ENCODE measurements around the gene COX6B2.

Gene COX6B2

DNA sequence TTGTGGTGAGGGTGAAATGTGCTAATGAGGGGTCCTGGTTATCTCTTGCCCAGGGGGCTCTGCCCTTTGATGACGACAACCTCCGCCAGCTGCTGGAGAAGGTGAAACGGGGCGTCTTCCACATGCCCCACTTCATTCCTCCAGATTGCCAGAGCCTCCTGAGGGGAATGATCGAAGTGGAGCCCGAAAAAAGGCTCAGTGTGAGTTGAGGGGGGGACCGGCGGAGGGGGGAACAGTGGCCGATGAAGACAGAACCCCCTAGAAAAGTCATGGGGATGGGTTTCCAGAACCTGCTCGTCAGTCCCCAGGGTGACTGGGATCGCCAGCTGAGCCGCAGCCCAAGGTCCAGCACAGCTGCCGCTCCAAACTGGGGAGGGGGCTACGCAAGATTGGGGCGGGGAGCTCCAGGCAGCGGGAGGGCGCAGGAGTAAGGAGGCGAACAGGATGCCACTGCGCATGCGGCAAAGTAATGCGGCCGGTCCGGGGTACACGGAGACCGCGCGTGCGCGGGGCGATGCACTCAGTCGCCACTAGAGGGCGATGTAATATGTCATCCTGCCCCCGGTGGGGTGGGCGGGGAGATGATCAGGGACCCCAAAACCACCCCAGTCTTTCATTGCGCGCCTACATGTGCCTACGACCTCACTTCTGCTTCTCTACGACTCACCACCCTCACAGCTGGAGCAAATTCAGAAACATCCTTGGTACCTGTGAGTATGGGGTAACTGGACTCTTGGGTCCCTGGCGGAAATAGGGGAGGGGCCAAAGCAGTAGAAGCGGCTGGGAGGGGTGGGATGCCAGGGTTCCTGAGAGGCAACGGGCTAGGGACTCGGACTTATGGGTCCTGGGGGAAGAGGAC, 52.8 kb downstream of the COX6B2 start:
- Histone ChIP-seq H3K27me3 (ENCODE audit: low read depth) (no peaks in the 10 kb centered on the region), H3K4me1 (peaks cover 8% of the 10 kb centered on the region; the same call in 1 of the 2 replicates), H3K36me3 (replicated peaks) (peaks cover 11% of the 10 kb centered on the region; the same call in 1 of the 2 replicates), H3K4me3 (peak overlapping the region; percentile 34), H3K9me3 (no peaks in the 10 kb centered on the region)
- in situ Hi-C loops (cut with MboI; ENCODE audit: low sequenced_read_pairs), result loop anchor here (10.0 kb wide), 1 partner anchor 83 kb away; the partner anchor contains the start of genes RPL28 and TMEM238
- DNase-seq (ENCODE audit: low spot score in 2 of 2), result peak; percentile 65 to 96

DNA sequence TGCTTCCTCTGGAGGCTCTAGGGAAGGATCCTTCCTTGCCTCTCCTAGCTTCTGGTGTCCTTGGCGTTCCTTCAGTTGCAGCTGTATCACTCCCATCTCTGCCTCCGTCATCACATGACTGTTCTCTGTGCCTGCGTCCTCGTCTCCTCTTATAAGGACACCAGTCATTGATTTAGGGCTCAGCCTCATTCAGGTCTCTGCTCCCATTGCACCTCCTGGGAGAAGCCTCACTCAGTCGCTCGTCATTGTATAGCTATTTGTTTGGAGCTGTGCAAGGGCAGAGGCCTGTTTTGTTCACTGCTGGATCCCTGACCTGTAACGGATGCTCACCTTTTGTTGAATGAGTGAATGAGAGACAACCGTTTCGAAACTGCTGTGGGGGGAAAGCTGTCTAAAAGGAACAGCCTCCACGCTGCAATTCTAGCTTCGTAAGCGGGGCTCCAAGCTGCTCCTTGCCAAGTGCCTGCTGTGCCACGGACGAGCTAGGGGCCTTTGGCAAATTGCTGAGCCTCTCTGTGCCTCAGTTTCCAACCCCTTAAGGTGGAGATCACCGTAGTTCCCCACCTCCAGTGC, 53.5 kb downstream of the COX6B2 start:
- no peak for DNase-seq (ENCODE audit: low spot score in 2 of 2)
- peaks cover 8% of the 10 kb centered on the region; the same call in 1 of the 2 replicates for H3K36me3 ChIP-seq (replicated peaks)
- H3K27me3 ChIP-seq (ENCODE audit: low read depth), result no peaks in the 10 kb centered on the region
- no peak overlapping the region for H3K4me3 ChIP-seq
- in situ Hi-C loops (cut with MboI; ENCODE audit: low sequenced_read_pairs), result loop anchor here (10.0 kb wide), 1 partner anchor 84 kb away; the partner anchor contains the start of genes RPL28 and TMEM238
- H3K9me3 ChIP-seq, result no peaks in the 10 kb centered on the region
- H3K4me1 ChIP-seq, result peaks cover 8% of the 10 kb centered on the region; the same call in 1 of the 2 replicates

GRCh38 chr19:55299991-55300390, 54.5 kb downstream of the COX6B2 start:
- DNase-seq (ENCODE audit: low spot score in 2 of 2), result no peak

More at GRCh38 chr19:55299991-55300390, 54.5 kb downstream of the COX6B2 start:
- H3K4me3 ChIP-seq, result no peak overlapping the region
- no peaks in the 10 kb centered on the region for H3K9me3 ChIP-seq
- H3K4me1 ChIP-seq, result peaks cover 8% of the 10 kb centered on the region; the same call in 1 of the 2 replicates
- H3K36me3 ChIP-seq (replicated peaks), result peaks cover 4% of the 10 kb centered on the region; the same call in 1 of the 2 replicates
- in situ Hi-C loops (cut with MboI; ENCODE audit: low sequenced_read_pairs), result loop anchor here (10.0 kb wide), 1 partner anchor 85 kb away; the partner anchor contains the start of genes RPL28 and TMEM238
- no peaks in the 10 kb centered on the region for H3K27me3 ChIP-seq (ENCODE audit: low read depth)

Measured in HAP-1 (cell line).